Measurements from ENCODE around the gene IFI44. TPM values are rescaled to one million over a fixed set of nuclear protein-coding genes. Genes with fewer than 3 reads are reported as not detected.

Gene IFI44
- total and polyA plus RNA-seq, 9 of the 15 experiments (the other 6 are each of a cell fraction or from before 2014, with no cell fraction given): 0.11 TPM; not detected in 8

GRCh38 chr1:78630600-78630999, 19.0 kb upstream of the IFI44 start (continued):
- TF ChIP-seq, protein P1, sequence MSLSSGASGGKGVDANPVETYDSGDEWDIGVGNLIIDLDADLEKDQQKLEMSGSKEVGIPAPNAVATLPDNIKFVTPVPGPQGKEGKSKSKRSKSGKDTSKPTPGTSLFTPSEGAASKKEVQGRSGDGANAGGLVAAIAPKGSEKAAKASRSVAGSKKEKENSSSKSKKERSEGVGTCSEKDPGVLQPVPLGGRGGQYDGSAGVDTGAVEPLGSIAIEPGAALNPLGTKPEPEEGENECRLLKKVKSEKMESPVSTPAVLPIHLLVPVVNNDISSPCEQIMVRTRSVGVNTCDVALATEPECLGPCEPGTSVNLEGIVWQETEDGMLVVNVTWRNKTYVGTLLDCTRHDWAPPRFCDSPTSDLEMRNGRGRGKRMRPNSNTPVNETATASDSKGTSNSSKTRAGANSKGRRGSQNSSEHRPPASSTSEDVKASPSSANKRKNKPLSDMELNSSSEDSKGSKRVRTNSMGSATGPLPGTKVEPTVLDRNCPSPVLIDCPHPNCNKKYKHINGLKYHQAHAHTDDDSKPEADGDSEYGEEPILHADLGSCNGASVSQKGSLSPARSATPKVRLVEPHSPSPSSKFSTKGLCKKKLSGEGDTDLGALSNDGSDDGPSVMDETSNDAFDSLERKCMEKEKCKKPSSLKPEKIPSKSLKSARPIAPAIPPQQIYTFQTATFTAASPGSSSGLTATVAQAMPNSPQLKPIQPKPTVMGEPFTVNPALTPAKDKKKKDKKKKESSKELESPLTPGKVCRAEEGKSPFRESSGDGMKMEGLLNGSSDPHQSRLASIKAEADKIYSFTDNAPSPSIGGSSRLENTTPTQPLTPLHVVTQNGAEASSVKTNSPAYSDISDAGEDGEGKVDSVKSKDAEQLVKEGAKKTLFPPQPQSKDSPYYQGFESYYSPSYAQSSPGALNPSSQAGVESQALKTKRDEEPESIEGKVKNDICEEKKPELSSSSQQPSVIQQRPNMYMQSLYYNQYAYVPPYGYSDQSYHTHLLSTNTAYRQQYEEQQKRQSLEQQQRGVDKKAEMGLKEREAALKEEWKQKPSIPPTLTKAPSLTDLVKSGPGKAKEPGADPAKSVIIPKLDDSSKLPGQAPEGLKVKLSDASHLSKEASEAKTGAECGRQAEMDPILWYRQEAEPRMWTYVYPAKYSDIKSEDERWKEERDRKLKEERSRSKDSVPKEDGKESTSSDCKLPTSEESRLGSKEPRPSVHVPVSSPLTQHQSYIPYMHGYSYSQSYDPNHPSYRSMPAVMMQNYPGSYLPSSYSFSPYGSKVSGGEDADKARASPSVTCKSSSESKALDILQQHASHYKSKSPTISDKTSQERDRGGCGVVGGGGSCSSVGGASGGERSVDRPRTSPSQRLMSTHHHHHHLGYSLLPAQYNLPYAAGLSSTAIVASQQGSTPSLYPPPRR (CRISPR knock-in tag; IDR thresholded peaks at IDR 0.05; ENCODE audit: borderline replicate concordance): no peak
- TF ChIP-seq ZNF253 (CRISPR knock-in tag; conservative IDR thresholded peaks at IDR 0.05) (no peak), POLR3G (IDR thresholded peaks at IDR 0.05; ENCODE audit: extremely low read depth, insufficient read length, insufficient replicate concordance) (no peak), ZNF175 (CRISPR knock-in tag; IDR thresholded peaks at IDR 0.05; ENCODE audit: low read depth) (no peak), ZNF395 (CRISPR knock-in tag; IDR thresholded peaks at IDR 0.05) (no peak), ZNF12 (CRISPR knock-in tag; IDR thresholded peaks at IDR 0.05) (no peak), FOXP4 (CRISPR knock-in tag; IDR thresholded peaks at IDR 0.05; ENCODE audit: borderline replicate concordance) (no peak), ZNF586 (CRISPR knock-in tag; conservative IDR thresholded peaks at IDR 0.05) (no peak), BCOR (IDR thresholded peaks at IDR 0.05) (no peak), CTCF (IDR thresholded peaks at IDR 0.05 in 2 of 3, conservative IDR thresholded peaks at IDR 0.05 in 1 of 3; ENCODE audit: insufficient read depth in 2 of 3, low read depth in 1 of 3, low read length in 3 of 3) (no peak), ZBTB1 (CRISPR knock-in tag; IDR thresholded peaks at IDR 0.05; ENCODE audit: borderline replicate concordance, low read depth) (no peak), ZBTB2 (IDR thresholded peaks at IDR 0.05) (no peak), C11orf30 (IDR thresholded peaks at IDR 0.05; ENCODE audit: low read depth) (no peak)

Data from K562 (cell line).